HT1080 (cell line): ENCODE measurements around the gene MAST4. TPM values are rescaled to one million over a fixed set of nuclear protein-coding genes. Genes with fewer than 3 reads are reported as not detected.
A peak's percentile ranks its signal among the peaks of the same experiment; 100 is the strongest.
"Not testable (repeated sequence)": the region's sequence is repeated elsewhere in the genome, so short reads cannot be mapped to it uniquely, and the experiment has no call there.

Experiments
- DNase-seq: peaks from one replicate; pipeline ENCODE4 v3.0.0-alpha.2; 2015; ENCODE audit warnings: low read depth
- total RNA-seq: library from RNA; depleted of rRNA; stranded (reverse); fragments of >200 nt; shearing (Covaris generic); gene quantifications from 2 replicates; pipeline ENCODE4 v1.2.3, GENCODE V29; 2014

Gene MAST4
- total RNA-seq, 1 experiment from 2014 or later = 8.7 TPM

- no peak for DNase-seq
Observed at GRCh38 chr5:66741394-66741793, 145.2 kb downstream of the MAST4 start.

- DNase-seq = no peak
Observed at GRCh38 chr5:66742083-66742895, 146.1 kb downstream of the MAST4 start.

- DNase-seq = no peak
Observed at GRCh38 chr5:66742896-66743247, 146.7 kb downstream of the MAST4 start.

- no peak for DNase-seq
Observed at GRCh38 chr5:66743344-66743743, 147.2 kb downstream of the MAST4 start.

- no peak for DNase-seq
Observed at GRCh38 chr5:66744040-66744439, 147.8 kb downstream of the MAST4 start.

GRCh38 chr5:66745297-66745696 is 149.1 kb downstream of the MAST4 start:
- no peak for DNase-seq

- no peak for DNase-seq
Observed at GRCh38 chr5:66747607-66748006, 151.4 kb downstream of the MAST4 start.

GRCh38 chr5:66752668-66753067 is 156.5 kb downstream of the MAST4 start:
- DNase-seq = not testable (repeated sequence)

- DNase-seq = peak; percentile 8
Observed at GRCh38 chr5:66757219-66757833, 161.1 kb downstream of the MAST4 start.

- DNase-seq = no peak
Observed at GRCh38 chr5:66757834-66758371, 161.7 kb downstream of the MAST4 start.

GRCh38 chr5:66769030-66769733 is 173.0 kb downstream of the MAST4 start:
- no peak for DNase-seq

- peak; percentile 17 for DNase-seq
Observed at GRCh38 chr5:66769839-66770617, 173.8 kb downstream of the MAST4 start.

GRCh38 chr5:66777868-66778267 is 181.7 kb downstream of the MAST4 start:
- no peak for DNase-seq

GRCh38 chr5:66779528-66779927 is 183.3 kb downstream of the MAST4 start:
- peak; percentile 56 for DNase-seq

GRCh38 chr5:66788556-66788955 is 192.4 kb downstream of the MAST4 start:
- DNase-seq = no peak

GRCh38 chr5:66789434-66789833 is 193.2 kb downstream of the MAST4 start:
- no peak for DNase-seq

GRCh38 chr5:66793049-66793448 is 196.9 kb downstream of the MAST4 start:
- DNase-seq = no peak

GRCh38 chr5:66795682-66796081 is 199.5 kb downstream of the MAST4 start:
- DNase-seq = no peak

GRCh38 chr5:66796305-66797292 is 200.4 kb downstream of the MAST4 start:
- DNase-seq = peak; percentile 8

- no peak for DNase-seq
Observed at GRCh38 chr5:66802941-66803340, 206.7 kb downstream of the MAST4 start.
